ENCODE results near the gene SEMA5A.

DNA sequence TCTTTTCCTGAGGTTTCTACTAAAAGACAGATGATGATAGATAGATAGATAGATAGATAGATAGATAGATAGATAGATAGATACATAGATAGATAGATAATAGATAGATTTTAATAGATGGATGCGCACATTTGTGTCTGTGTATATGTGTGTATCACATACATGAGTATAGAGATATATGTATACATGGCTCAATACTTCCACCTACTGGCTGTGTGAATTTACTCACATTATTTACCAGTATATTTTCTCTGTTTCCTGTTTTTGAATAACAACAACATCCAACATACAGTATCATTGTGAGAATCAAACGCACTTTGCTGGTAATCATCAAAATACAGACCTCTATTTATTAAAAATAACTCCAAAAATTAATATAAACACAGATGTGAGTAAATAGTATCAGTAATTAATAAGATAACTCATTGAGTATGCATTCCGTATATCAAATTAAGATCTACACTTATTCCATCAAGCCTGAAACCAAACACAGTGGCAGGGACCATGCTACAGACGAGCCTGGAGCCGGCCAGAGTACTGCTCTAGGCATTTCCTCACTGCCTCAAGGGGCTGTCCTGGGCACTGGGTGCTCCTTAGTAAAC is 338.0 kb downstream of the SEMA5A start:
- TF ChIP-seq POLR2A (IDR thresholded peaks at IDR 0.05): no peak
- TF ChIP-seq, protein P1, sequence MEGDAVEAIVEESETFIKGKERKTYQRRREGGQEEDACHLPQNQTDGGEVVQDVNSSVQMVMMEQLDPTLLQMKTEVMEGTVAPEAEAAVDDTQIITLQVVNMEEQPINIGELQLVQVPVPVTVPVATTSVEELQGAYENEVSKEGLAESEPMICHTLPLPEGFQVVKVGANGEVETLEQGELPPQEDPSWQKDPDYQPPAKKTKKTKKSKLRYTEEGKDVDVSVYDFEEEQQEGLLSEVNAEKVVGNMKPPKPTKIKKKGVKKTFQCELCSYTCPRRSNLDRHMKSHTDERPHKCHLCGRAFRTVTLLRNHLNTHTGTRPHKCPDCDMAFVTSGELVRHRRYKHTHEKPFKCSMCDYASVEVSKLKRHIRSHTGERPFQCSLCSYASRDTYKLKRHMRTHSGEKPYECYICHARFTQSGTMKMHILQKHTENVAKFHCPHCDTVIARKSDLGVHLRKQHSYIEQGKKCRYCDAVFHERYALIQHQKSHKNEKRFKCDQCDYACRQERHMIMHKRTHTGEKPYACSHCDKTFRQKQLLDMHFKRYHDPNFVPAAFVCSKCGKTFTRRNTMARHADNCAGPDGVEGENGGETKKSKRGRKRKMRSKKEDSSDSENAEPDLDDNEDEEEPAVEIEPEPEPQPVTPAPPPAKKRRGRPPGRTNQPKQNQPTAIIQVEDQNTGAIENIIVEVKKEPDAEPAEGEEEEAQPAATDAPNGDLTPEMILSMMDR (IDR thresholded peaks at IDR 0.05): peak in 2 of 3 donors; percentile 39 to 51

All from breast epithelium (tissue), 3 donors.